Measurements from ENCODE around the gene LEFTY1.
A peak's percentile ranks its signal among the peaks of the same experiment; 100 is the strongest.
"Not testable (repeated sequence)": the region's sequence is repeated elsewhere in the genome, so short reads cannot be mapped to it uniquely, and the experiment has no call there.

The LEFTY1 gene, protein sequence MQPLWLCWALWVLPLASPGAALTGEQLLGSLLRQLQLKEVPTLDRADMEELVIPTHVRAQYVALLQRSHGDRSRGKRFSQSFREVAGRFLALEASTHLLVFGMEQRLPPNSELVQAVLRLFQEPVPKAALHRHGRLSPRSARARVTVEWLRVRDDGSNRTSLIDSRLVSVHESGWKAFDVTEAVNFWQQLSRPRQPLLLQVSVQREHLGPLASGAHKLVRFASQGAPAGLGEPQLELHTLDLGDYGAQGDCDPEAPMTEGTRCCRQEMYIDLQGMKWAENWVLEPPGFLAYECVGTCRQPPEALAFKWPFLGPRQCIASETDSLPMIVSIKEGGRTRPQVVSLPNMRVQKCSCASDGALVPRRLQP

GRCh38 chr1:225888898-225889601, at the start of gene LEFTY1:
TSS of gene LEFTY1 (minus strand) at chr1:225889146. CDS start at chr1:225889066, 80 bp downstream.
- no peak for DNase-seq

GRCh38 chr1:225937048-225937968, 48.4 kb upstream of the LEFTY1 start:
- no peak for DNase-seq

GRCh38 chr1:225936523-225936922, 47.6 kb upstream of the LEFTY1 start:
- DNase-seq = no peak

- DNase-seq = not testable (repeated sequence)
Measured at GRCh38 chr1:225936086-225936485, 47.1 kb upstream of the LEFTY1 start.

- DNase-seq = no peak
Measured at GRCh38 chr1:225934711-225935110, 45.8 kb upstream of the LEFTY1 start.

GRCh38 chr1:225933072-225933471, 44.1 kb upstream of the LEFTY1 start:
- DNase-seq = no peak

GRCh38 chr1:225931270-225932136, 42.6 kb upstream of the LEFTY1 start:
- no peak for DNase-seq

DNA sequence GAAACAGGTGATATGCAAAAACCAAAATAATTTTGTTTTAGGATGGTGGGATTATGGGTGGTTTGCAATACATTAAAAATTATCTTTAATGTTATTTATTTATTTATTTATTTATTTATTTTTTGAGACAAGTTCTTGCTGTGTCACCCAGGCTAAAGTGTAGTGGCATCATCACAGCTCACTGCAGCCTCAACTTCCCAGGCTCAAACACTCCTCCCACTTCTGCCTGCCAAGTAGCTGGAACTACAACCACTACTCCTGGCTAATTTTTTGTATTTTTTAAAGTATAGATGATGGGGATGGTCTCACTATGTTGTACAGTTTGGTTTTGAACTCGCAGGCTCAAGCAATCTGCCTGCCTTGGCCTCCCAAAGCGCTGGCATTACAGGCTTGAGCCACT, 41.6 kb upstream of the LEFTY1 start:
- no peak for DNase-seq

DNA sequence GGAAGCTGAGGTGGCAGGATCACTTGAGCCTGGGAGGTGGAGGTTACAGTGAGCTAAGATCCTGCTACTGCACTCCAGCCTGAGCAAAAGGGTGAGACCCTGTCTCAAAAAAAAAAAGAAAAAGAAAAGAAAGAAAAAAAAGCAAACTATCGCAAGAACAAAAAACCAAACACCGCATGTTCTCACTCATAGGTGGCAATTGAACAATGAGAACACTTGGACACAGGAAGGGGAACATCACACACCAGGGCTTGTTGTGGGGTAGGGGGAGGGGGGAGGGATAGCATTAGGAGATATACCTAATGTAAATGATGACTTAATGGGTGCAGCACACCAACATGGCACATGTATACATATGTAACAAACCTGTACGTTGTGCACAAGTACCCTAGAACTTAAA, 40.5 kb upstream of the LEFTY1 start:
- DNase-seq = not testable (repeated sequence)

- DNase-seq = no peak
Measured at GRCh38 chr1:225928186-225929175, 39.5 kb upstream of the LEFTY1 start.

DNA sequence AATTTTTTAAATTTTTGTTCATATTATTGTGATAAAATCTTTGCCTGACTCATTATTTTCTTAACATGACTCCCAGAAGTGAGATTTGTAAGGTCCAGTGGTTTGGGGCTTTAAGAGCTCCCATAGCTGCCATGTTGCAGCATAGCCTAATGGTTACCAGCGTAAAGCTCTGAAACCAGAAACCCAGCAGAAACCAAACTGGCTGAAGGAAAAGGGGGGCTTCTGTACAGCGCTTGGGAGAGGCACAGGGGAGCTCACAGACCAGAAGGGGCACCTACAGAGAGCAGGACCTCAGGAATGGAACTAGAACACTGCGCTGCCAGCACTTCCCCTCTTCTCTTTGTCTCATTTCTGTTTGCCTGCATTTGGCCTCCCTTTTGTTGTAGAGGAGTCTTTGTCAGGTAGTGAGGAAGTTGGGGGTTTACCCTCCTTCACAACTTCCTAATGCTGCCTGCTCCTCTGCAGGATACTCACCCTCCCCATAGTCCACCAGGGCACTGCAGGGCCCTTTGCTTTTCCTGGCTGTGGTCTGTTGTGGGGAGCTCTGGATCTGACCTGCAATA, 37.7 kb upstream of the LEFTY1 start:
- DNase-seq = no peak

GRCh38 chr1:225923692-225924555, 35.0 kb upstream of the LEFTY1 start, which contains the start of gene PYCR2:
TSS of gene PYCR2 (minus strand) at chr1:225924250. CDS start at chr1:225924110, 140 bp downstream.
- DNase-seq = peak; percentile 82 to 93 (median 91)

GRCh38 chr1:225923381-225923691, 34.4 kb upstream of the LEFTY1 start:
- DNase-seq = no peak

DNA sequence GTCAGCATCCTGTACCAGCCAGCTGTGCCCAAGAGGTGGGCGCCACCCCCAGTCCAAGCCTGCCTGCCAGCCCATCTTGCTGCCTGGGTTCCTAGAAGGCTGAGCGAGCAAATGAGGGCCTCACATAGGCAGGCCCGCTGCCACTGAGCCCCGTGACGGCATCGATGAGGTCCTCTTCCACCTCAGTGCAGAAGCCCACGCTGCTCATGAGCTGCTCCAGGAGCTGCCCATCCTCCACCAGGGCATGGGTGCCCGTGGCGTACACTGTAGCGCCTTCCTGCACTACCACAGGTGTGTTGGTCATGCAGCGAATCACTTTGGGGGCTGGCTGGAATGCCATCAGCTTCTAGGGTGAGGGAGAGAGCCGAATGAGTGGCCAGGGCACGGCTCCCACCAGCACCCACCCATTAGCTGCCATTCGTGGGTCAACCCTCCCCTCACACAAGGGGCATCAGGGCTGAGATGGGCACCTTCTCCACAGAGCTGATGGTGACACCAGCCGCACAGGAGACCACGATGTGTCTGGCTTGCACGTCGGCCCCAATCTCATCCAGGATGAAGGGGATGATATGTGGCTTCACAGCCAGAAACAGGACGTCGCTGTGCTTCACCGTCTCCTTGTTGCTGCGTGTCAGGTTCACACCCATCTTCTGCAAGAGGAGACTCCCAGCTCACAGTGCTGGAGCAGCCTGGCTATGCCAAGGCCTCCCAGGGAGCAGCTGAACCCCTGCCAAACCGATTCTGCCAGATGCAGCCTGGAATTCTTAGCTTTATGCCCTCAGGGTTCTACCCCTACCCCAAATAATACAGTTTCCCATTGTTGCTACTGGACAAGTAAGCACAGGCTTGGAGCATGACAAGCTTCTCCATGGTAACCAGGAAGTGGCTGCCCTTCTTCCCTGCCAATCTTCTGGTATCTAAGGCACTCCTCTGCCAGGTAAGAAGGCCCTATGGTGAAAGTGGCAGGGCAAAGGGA, 33.1 kb upstream of the LEFTY1 start:
- no peak for DNase-seq

- no peak for DNase-seq
Measured at GRCh38 chr1:225919906-225920305, 31.0 kb upstream of the LEFTY1 start.

DNA sequence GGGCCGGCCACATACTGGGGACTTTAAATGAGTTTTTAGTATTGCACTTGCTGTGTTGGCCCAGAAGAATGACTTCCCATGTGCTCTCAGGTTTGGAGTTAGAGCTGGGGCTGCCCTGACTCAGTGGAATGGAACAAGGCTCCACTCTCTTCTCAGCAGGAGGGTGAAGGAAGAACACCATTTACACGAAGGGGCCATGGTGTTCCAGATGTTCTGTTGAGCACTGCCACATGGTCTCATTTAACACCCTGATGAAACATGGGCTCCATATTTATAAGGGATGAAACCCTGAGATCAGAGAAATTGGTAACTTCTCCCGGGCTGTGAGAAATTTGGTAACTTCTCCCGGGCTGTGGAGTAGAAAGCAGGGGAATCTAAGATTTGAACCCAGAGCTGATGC, 29.3 kb upstream of the LEFTY1 start:
- no peak for DNase-seq

DNA sequence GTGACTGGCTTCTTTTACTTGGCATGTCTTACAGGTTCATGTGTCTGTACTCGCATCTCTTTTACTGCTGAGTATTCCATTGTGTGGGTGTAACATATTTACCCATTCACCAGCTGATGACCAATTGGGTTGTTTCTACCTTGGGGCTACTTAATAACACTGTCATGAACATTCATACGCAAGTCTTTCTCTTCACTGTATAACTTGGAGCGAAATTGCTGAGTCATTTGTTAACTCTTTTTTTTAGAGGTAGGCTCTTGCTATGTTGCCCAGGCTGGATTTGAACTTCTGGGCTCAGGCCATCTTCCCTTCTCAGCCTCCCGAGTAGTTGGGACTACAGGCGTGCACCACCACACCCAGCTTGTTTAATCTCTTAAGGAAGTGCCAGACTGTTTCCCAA, 28.6 kb upstream of the LEFTY1 start:
- DNase-seq = no peak

- DNase-seq = no peak
Measured at GRCh38 chr1:225917101-225917500, 28.2 kb upstream of the LEFTY1 start.
